Peyer's patch (tissue), 4 donors: Measurements from ENCODE around the gene DISC1. TPM values are rescaled to one million over a fixed set of nuclear protein-coding genes. Genes with fewer than 3 reads are reported as not detected.
"Not testable (repeated sequence)": the region's sequence is repeated elsewhere in the genome, so short reads cannot be mapped to it uniquely, and the experiment has no call there.

Experiments used
- DNase-seq, 3 donors: peaks; one replicate each; pipeline ENCODE4 v3.0.0-alpha.2; 2017 to 2019
- H3K27ac ChIP-seq, 4 donors: fragments of 200-600 bp; sonication (generic); one replicate each; pipeline ENCODE4 v1.5.1; 2016 to 2019
- H3K27me3 ChIP-seq, 2 donors: fragments of 200-600 bp; sonication (generic); one replicate each; pipeline ENCODE4 v1.5.1; 2019
- H3K36me3 ChIP-seq, 3 donors: fragments of 200-600 bp; sonication (generic); one replicate each; pipeline ENCODE4 v1.5.1; 2016 to 2019
- H3K4me1 ChIP-seq, 4 donors: fragments of 200-600 bp; sonication (generic); one replicate each; pipeline ENCODE4 v1.5.1; 2016 to 2019
- H3K4me3 ChIP-seq, 4 donors: fragments of 200-600 bp; sonication (generic); 1 replicate in 3 of 4; 2 replicates in 1 of 4; pipeline ENCODE4 v1.5.1; 2016 to 2019; ENCODE audit warnings: mild to moderate bottlenecking in 1 of 4
- H3K9me3 ChIP-seq, 4 donors: fragments of 200-600 bp; sonication (generic); one replicate each; pipeline ENCODE4 v1.5.1; 2016 to 2019; ENCODE audit warnings: mild to moderate bottlenecking in 1 of 4
- CTCF ChIP-seq, 6 experiments: fragments of 450-650 bp in 4 of 6; fragments of 200-600 bp in 2 of 6; sonication (generic) in 1 of 6; IDR thresholded peaks; one replicate each; pipeline ENCODE4 v1.5.1; 2017 to 2019; ENCODE audit warnings: antibody characterized with exemption in 6 of 6, mild to moderate bottlenecking in 3 of 6, moderate library complexity in 1 of 6
- POLR2A ChIP-seq, 2 donors: fragments of 450-650 bp; IDR thresholded peaks; one replicate each; pipeline ENCODE4 v1.5.1; 2017; ENCODE audit warnings: antibody characterized with exemption in 2 of 2, mild to moderate bottlenecking in 2 of 2, moderate library complexity in 2 of 2
- total RNA-seq, 4 donors: library from RNA; depleted of rRNA; stranded (reverse); fragments of >200 nt; gene quantifications; one replicate each; pipeline ENCODE4 v1.1.0, GENCODE V29; 2016

DISC1 gene
- total RNA-seq, 4 donors from 2014 or later = 2.3 to 39.6 (median 5.6) TPM

- Histone ChIP-seq H3K27me3 (no peaks in the 10 kb centered on the region), H3K27ac (no peak overlapping the region), H3K9me3 (no peaks in the 10 kb centered on the region), H3K4me1 (no peaks in the 10 kb centered on the region), H3K36me3 (no peaks in the 10 kb centered on the region), H3K4me3 (no peak overlapping the region)
- TF ChIP-seq CTCF (IDR thresholded peaks at IDR 0.05) (no peak), POLR2A (IDR thresholded peaks at IDR 0.05) (no peak)
- no peak for DNase-seq
Measured at GRCh38 chr1:231778009-231778719, 151.6 kb downstream of the DISC1 start.

DNA sequence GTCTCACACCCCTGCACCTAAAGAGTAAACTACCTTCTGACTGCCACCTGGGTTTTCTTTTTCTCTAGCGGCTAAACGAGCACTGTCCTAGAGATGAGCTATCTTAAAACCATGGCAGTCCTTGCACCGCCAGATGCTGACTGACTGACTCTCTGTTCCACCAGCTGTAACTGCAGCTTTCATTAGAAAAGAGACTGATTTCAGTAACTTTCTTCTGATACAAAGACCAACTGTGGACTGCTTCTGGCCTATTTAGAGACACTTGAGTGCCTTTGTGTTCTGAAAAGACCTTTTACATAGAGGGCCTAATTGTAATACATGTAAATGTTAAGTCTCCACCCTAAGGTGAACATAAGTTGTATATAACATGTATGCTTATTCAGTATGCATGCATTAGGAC, 152.5 kb downstream of the DISC1 start:
- Histone ChIP-seq H3K27ac (no peak overlapping the region), H3K4me1 (no peaks in the 10 kb centered on the region), H3K9me3 (no peaks in the 10 kb centered on the region), H3K36me3 (no peaks in the 10 kb centered on the region), H3K4me3 (no peak overlapping the region), H3K27me3 (no peaks in the 10 kb centered on the region)
- DNase-seq = no peak
- TF ChIP-seq CTCF (IDR thresholded peaks at IDR 0.05) = no peak
- TF ChIP-seq POLR2A (IDR thresholded peaks at IDR 0.05) = no peak

- DNase-seq = no peak
- TF ChIP-seq CTCF (IDR thresholded peaks at IDR 0.05) (no peak), POLR2A (IDR thresholded peaks at IDR 0.05) (no peak)
- Histone ChIP-seq H3K27me3 (no peaks in the 10 kb centered on the region), H3K9me3 (no peaks in the 10 kb centered on the region), H3K27ac (no peak overlapping the region), H3K4me1 (no peaks in the 10 kb centered on the region), H3K4me3 (no peak overlapping the region), H3K36me3 (no peaks in the 10 kb centered on the region)
Measured at GRCh38 chr1:231781892-231782291, 155.3 kb downstream of the DISC1 start.

- not testable (repeated sequence) for DNase-seq, H3K27ac ChIP-seq
Measured at GRCh38 chr1:231785073-231785472, 158.5 kb downstream of the DISC1 start.

GRCh38 chr1:231786126-231786525, 159.5 kb downstream of the DISC1 start:
- no peaks in the 10 kb centered on the region for H3K27me3 ChIP-seq
- TF ChIP-seq POLR2A (IDR thresholded peaks at IDR 0.05) = no peak
- TF ChIP-seq CTCF (IDR thresholded peaks at IDR 0.05) = no peak
- no peaks in the 10 kb centered on the region for H3K36me3 ChIP-seq
- no peak for DNase-seq
- no peaks in the 10 kb centered on the region for H3K4me1 ChIP-seq
- H3K27ac ChIP-seq = no peak overlapping the region
- no peaks in the 10 kb centered on the region for H3K9me3 ChIP-seq
- H3K4me3 ChIP-seq = no peak overlapping the region

More at GRCh38 chr1:231785073-231785472, 158.5 kb downstream of the DISC1 start:
- H3K4me3 ChIP-seq, H3K36me3 ChIP-seq, H3K27me3 ChIP-seq, H3K9me3 ChIP-seq, H3K4me1 ChIP-seq: not testable (repeated sequence)

DNA sequence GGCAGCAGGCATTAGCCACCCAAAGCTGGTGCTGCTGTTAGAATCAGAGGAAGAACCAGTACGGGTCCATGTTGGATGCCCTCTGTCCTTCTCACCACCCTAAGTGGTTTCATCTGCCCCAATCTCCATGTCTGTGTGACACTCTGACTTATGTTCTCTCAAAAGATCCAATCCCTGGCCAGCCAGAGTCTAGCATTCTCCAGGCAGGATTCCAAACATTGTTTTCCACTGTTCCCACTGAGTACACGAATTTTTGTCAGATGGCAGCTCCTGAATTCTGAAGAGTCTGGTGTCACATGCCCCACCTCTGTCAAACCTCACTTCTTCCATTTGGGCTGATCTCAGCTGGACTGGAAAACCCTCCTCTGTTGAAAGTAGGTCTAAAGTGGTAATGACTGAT, 166.0 kb downstream of the DISC1 start:
- Histone ChIP-seq H3K27me3 (no peaks in the 10 kb centered on the region), H3K36me3 (no peaks in the 10 kb centered on the region), H3K4me1 (no peaks in the 10 kb centered on the region), H3K27ac (no peak overlapping the region), H3K9me3 (no peaks in the 10 kb centered on the region), H3K4me3 (no peak overlapping the region)
- DNase-seq = no peak
- no peak for TF ChIP-seq POLR2A (IDR thresholded peaks at IDR 0.05)
- no peak for TF ChIP-seq CTCF (IDR thresholded peaks at IDR 0.05)
